Keratinocyte (primary cell): Measurements from ENCODE around the gene PATZ1.

Experiments
- EZH2 ChIP-seq: IDR thresholded peaks from one replicate; pipeline ENCODE4 v1.6.1; 2012; ENCODE audit warnings: inconsistent platforms, mild to moderate bottlenecking, low read length, moderate library complexity
- TF ChIP-seq, protein P1 (sequence below), 3 experiments: IDR thresholded peaks in 1 of 3; conservative IDR thresholded peaks in 1 of 3; optimal IDR thresholded peaks in 1 of 3; 2 replicates in 2 of 3; 3 replicates in 1 of 3; pipeline versions ENCODE3 to v1.5.1; 2011; ENCODE audit warnings: low read length in 3 of 3, mild to moderate bottlenecking in 3 of 3, moderate library complexity in 2 of 3, control low read depth in 1 of 3, inconsistent platforms in 1 of 3; ENCODE audit not compliant: insufficient read depth in 2 of 3; ENCODE audit errors: extremely low read depth in 1 of 3

GRCh38 chr22:31332010-31332409, 14.1 kb downstream of the PATZ1 start:
- TF ChIP-seq, protein P1, sequence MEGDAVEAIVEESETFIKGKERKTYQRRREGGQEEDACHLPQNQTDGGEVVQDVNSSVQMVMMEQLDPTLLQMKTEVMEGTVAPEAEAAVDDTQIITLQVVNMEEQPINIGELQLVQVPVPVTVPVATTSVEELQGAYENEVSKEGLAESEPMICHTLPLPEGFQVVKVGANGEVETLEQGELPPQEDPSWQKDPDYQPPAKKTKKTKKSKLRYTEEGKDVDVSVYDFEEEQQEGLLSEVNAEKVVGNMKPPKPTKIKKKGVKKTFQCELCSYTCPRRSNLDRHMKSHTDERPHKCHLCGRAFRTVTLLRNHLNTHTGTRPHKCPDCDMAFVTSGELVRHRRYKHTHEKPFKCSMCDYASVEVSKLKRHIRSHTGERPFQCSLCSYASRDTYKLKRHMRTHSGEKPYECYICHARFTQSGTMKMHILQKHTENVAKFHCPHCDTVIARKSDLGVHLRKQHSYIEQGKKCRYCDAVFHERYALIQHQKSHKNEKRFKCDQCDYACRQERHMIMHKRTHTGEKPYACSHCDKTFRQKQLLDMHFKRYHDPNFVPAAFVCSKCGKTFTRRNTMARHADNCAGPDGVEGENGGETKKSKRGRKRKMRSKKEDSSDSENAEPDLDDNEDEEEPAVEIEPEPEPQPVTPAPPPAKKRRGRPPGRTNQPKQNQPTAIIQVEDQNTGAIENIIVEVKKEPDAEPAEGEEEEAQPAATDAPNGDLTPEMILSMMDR (optimal IDR thresholded peaks at IDR 0.05 in 1 of 3, IDR thresholded peaks at IDR 0.05 in 1 of 3, conservative IDR thresholded peaks at IDR 0.05 in 1 of 3; ENCODE audit: extremely low read depth in 1 of 3, insufficient read depth in 2 of 3, low read length in 3 of 3): no peak
- no peak for TF ChIP-seq EZH2
